ENCODE measurements around the gene TBC1D14.

The TBC1D14 gene

DNA sequence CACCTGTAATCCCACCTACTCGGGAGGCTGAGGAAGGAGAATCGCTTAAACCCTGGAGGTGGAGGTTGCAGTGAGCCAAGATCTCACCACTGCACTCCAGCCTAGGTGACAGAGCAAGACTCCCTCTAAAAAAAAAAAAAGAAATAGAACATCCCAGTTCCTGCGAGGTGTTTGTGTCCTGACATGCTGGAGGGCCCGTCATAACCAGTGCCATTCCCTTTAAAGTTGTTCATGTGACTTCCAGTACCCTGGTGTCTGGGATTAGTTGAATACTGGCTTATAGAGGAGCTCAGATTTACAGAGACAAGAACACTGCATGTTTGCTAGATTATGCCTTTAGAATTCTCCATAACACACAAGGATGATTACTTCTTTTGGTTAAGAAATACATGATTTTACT lies 95.9 kb downstream of the TBC1D14 start:
- DNase-seq = no peak

DNA sequence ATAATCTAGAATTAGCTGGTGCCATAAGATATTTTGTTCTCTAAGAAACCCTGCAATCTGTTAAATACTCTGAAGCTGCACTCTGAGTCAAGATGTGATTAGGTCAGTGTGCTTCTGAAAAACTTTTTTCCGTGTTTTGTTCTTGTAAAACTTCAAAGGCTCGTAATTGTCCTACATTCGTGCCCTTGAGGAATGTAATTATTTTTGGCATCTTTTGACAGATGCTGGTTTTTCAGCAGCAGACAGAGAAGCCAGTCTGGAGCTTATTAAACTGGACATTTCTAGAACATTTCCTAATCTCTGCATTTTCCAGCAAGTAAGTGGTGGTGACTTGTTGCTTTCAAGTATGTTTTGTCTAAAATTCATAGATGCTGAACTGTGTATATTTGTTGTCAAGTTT lies 96.8 kb downstream of the TBC1D14 start:
- no peak for DNase-seq

DNA sequence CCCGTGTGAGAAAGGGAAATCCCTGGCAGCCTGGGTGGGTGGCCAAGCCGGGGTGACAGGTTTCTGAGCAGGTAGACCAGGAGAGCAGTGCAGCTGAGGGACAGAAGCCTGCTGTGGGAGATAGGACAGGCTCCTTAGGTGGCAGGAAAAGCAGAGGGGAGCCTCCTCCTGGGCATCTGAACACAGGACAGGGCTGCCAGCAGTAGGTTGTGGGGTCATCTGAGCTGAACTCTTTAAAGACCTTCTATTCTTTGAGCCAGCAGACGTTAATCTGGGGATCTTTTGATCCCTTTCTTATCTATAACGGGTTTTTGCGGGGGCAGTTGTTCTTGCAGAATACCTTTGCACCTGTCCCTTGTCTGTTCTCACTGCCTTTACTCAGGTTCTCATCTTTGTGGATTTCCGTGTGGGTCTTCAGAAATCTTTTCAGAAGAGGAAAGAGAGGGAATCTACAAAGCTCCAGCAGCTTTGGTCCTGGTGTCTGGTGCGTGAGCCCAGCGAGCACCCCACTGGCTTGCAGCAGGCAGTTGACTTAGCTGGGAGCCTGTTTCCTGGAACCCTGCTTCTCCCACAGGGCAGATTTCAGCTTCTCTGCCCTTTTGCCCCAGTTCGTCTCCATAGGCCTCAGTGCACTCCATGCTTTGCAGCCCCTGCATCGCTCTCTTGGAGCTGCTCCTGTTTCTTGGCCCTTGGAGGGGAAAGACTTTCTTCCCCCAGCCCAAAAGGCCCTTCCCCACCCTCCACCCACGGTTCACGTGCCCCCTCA lies 97.7 kb downstream of the TBC1D14 start:
- DNase-seq = no peak

DNA sequence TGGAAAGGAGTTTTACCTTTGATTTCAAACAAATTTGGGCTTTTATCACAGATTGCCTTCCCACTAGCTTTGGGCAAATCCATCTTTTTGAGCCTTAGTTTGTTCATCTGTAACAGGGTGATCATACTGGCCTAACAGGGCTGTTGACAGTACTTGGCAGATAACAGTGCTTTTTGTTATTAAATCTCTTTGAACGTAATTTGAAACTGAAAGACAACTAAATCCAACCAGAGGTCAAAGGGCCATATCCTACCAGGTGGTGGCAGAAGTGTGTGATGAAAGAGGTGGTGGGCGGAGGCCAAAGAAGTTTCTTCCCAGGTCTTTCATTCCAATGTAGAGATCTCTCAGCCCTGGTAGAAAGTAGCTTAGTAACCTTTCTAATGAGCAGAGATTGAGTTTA lies 98.3 kb downstream of the TBC1D14 start:
- DNase-seq = no peak

- DNase-seq = no peak
Observed at GRCh38 chr4:7009564-7009963, 99.9 kb downstream of the TBC1D14 start.

- no peak for DNase-seq
Observed at GRCh38 chr4:7013175-7013574, 103.5 kb downstream of the TBC1D14 start.

DNA sequence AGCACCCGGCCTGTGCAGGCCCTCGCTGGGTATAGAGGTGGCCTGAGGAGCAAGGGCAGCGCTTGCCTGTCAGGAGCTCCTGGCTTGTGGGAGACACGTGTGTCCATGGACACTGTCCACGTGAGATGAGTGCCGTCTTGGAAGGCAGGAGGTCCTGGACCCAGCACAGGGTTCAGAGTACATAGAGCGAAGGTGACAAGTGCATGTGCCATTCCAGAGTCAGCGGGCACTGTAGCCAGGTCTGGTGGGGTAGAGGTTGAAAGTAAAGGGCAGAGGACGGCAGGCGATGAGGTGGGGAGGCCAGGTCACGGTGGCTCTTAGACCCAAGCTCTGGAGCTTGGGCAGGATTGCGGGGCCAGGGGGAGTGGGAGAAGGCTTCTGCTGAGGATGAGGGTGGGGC lies 105.2 kb downstream of the TBC1D14 start:
- no peak for DNase-seq

- no peak for DNase-seq
Observed at GRCh38 chr4:7015383-7016035, 105.9 kb downstream of the TBC1D14 start.

- DNase-seq = no peak
Observed at GRCh38 chr4:7016086-7016485, 106.5 kb downstream of the TBC1D14 start.

- no peak for DNase-seq
Observed at GRCh38 chr4:7016512-7016911, 106.9 kb downstream of the TBC1D14 start.

DNA sequence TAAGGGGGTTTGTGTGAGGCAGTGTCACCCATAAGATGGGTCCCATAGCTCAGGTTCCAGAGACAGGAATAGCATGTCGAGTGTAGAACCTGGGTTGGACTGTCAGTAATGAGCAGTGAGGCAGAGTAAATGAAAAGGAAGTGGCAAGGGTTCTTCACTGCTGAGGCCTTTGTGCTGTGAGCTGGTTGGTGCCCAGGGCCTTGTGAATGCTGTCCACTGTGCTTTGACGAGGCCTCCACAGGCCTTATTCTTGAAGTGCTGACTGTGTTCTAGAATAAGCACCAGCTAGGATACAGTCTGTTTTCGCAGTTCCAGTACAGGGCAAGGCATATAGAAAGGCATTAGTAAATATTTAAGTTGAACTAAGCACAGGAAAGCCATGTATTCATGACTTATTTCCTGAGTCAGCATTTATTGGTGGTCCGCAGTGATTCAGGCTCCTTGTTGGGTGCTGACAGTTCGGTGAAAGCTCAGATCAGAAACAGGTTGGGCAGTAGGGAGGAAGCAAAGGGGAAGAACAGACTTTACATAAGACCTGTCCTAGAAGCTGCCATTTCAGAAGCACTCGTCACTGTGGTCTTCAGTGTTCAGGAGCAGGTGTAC lies 107.9 kb downstream of the TBC1D14 start:
- DNase-seq = no peak

DNA sequence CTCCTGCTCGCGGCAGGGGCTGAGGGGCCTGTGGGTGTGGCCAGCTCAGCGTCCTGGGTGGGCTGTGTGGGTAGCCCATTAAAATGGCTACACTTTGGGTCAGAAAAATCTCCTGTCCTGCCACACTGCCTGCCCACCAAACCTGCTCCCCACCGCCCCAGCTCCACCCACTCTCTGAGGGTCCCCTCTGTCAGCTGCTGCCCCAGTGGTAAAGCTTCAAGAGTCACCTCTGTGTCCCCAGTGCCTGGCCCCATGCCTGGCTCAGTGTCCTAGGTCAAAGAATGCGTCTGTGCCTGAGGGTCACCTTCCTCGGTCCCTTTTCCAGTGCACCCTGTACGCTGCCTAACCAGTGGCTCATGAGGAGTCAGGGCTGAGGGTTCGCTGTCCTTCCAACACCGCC lies 108.7 kb downstream of the TBC1D14 start:
- DNase-seq = no peak

GRCh38 chr4:7019367-7019766 lies 109.7 kb downstream of the TBC1D14 start:
- DNase-seq = no peak

DNA sequence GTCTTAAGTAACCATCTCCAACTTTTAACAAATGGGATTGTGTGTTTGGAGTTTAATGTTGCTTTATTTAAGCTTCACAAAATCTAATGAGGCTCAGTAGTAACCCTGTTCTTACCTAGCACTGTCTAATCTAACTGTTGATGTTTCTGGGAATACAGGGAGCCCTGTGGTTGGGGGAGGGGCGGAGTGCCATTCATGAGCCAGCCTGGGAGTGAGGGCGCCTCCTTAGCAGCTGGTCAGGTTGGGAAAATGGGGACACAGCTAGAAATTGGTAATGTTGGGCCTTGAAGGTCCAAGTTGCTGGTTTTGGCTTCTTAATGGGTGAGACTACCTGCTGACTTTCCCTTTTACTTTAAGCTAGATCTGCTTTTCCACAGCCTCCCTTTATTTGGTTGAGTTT lies 110.7 kb downstream of the TBC1D14 start:
- DNase-seq = no peak

DNA sequence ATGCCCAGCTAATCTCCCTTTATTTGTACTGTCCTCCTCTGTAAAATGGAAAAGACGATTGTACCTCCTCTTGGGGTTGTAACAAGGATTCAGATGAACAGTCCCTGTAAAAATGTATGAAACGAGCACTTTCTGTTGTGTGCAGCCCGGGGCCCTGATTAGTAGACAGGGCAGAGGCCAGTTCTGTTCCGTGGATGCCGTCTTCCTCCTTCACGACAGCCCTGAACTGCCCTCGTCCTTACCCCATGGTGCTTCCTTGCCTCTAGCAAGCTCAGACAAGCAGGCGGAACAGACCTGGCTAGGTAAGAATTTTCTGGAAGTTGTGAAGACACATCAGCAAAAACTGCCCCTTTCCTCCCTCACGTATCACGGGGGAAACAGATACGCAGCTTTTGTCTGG lies 111.2 kb downstream of the TBC1D14 start:
- no peak for DNase-seq

DNA sequence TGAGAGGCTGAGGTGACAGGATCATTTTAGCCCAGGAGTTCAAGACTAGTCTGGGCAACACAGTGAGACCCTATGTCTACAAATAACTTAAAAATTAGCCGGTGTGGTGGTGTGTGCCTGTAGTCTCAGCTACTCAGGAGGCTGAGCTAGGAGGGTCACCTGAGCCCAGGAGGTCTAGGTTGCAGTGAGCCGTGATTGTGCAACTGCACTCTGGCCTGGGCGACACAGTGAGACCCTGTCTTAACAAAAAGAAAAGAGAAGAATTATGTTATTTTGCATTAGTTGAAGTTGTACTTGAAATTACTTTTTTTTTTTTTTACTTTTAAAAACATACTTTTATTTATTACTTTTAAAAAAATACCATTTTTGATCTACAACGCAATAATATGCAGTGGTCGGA lies 111.7 kb downstream of the TBC1D14 start:
- DNase-seq = no peak

DNA sequence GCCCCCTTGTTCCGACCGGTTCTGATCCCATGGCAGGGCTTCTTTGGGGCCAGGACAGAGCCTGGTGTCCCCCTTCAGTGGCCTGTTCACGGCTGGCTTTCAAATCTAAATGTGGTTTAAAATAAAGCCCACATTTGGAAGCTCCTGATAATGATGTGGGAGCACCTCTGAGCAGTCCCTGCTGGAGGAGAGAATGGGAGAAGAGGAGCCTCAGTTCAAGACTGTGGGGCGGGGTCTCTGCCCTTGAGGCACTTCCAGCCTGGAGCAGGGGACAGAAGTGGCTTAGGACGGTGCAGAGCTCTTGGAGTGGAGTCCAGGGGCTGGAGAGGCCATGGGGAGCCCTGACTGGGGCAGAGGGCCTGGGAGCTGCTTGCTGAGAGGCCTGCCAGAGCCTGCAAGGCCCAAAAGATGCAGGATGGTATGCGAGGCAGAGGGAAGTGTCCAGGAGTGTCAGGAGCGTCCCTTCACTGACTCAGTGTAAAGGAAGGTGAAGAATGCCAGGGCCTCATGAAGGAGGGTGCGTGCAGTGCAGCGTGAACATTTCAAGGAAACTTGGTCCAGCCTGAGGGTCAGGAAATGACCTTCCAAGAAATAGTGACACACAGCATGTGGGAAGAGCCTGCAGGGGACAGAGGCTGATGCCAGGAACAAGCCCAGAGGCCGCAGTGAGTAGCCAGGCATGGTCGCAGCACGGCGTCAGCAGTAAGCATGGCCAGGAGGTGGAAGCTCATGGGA lies 112.5 kb downstream of the TBC1D14 start:
- DNase-seq = peak; percentile 81

DNA sequence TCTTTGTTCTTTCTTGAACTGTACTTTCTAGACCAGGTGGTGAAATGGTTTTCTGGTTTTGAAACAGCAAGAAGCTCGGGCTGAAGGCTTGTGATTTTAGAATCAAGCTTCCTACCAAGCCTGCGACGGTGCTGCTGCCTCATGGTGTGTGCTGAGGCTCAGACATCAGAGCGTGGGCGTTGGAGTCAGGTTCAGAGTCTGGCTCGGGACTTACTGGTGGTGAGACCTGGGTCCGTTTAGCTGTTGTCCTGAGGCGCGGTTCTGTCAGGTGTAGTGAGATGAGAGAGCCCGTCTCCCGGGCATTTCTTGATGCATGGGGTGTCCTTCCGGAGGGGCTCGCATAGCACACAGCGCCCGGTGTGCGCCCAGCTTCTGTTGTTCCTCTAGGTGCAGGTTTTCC lies 113.9 kb downstream of the TBC1D14 start:
- DNase-seq = no peak

- DNase-seq = no peak
Observed at GRCh38 chr4:7023901-7024300, 114.3 kb downstream of the TBC1D14 start.

DNA sequence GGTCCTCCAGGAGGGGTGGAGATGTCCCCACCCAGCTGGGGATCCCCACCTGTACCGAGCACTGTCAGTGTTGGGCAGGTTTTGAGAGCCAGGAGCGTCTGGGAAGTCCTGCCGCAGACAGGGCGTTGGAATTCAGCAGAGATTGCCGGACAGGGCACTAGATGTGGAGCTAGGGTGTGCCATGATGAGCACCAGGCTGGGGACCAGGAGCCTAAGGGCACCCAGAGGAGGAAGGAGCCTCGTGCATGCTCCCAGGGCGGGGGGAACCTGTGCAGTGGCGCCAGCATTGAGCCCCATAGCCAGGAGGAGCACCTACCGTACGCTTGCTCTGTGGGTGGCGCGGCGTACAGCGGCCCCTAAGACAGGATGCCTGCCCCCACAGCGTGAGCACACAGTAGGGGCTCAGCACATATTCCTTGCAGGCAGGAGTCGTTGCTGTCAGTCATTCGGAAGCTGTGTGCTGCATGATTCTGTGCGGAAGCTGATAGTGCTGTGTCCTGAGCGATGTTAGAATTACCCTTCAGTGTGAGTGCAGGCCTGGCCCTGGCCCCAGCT lies 114.8 kb downstream of the TBC1D14 start:
- DNase-seq = no peak

- no peak for DNase-seq
Observed at GRCh38 chr4:7025040-7025602, 115.5 kb downstream of the TBC1D14 start.

GRCh38 chr4:7026107-7026506 lies 116.5 kb downstream of the TBC1D14 start:
- DNase-seq = no peak

DNA sequence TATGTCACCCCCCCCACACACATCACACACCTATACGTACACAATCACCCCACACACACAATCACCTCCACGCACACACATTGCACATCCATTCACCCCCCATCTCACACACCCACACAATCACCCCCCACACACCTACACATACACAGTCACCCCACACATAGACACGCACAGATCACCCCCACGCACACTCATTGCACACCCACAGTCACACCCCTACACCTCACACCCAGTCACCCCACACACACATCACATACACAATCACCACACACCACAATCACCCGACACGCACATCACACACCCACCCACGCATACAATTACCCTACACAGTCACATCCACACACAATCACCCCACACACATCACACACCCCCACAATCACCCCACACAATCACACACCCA lies 117.7 kb downstream of the TBC1D14 start:
- no peak for DNase-seq
